ENCODE results near the gene ROR1. TPM values are rescaled to one million over a fixed set of nuclear protein-coding genes. Genes with fewer than 3 reads are reported as not detected.
A peak's percentile ranks its signal among the peaks of the same experiment; 100 is the strongest.

The ROR1 gene
- polyA plus RNA-seq, 1 of the 3 experiments (the other 2 are of a cell fraction) = 4.0 TPM

GRCh38 chr1:64162804-64163203, 389.0 kb downstream of the ROR1 start:
- H3K36me3 ChIP-seq (replicated peaks in 1 of 2; ENCODE audit: control insufficient read depth in 1 of 2, insufficient read depth in 2 of 2, low read length in 1 of 2) = peaks cover 13 to 35% of the 10 kb centered on the region in 2 experiments
- TF ChIP-seq MAX (IDR thresholded peaks at IDR 0.05; ENCODE audit: low read depth) (no peak), FOSL2 (IDR thresholded peaks at IDR 0.05; ENCODE audit: borderline replicate concordance, low read depth) (no peak), IRF3 (IDR thresholded peaks at IDR 0.05; ENCODE audit: low read depth, low read length) (no peak), JUND (IDR thresholded peaks at IDR 0.05) (no peak), REST (IDR thresholded peaks at IDR 0.05; ENCODE audit: low read depth, low read length) (no peak), RCOR1 (IDR thresholded peaks at IDR 0.05; ENCODE audit: low read length) (no peak), CHD2 (IDR thresholded peaks at IDR 0.05; ENCODE audit: low read length, partially characterized antibody) (no peak), GABPA (IDR thresholded peaks at IDR 0.05; ENCODE audit: low read depth) (no peak), POLR2AphosphoS5 (IDR thresholded peaks at IDR 0.05; ENCODE audit: low read depth, low read length) (no peak), SMC3 (IDR thresholded peaks at IDR 0.05; ENCODE audit: low read depth, low read length) (no peak), SIN3A (IDR thresholded peaks at IDR 0.05; ENCODE audit: borderline replicate concordance, low read depth, low read length) (no peak), RFX5 (IDR thresholded peaks at IDR 0.05; ENCODE audit: low read length) (no peak), NFIC (IDR thresholded peaks at IDR 0.05; ENCODE audit: borderline replicate concordance) (no peak), ZBTB33 (IDR thresholded peaks at IDR 0.05; ENCODE audit: borderline replicate concordance, low read depth) (no peak), EZH2phosphoT487 (IDR thresholded peaks at IDR 0.05; ENCODE audit: borderline replicate concordance, low read depth) (no peak), TCF12 (IDR thresholded peaks at IDR 0.05) (no peak), EP300 (IDR thresholded peaks at IDR 0.05; ENCODE audit: borderline replicate concordance in 1 of 2, low read depth in 1 of 2, low read length in 1 of 2) (no peak), USF1 (IDR thresholded peaks at IDR 0.05; ENCODE audit: borderline replicate concordance, low read depth) (no peak), GATA2 (CRISPR knock-in tag; IDR thresholded peaks at IDR 0.05) (no peak)
- peaks cover 0 to 11% of the 10 kb centered on the region in 2 experiments; a peak in 2 of 4 replicates for H3K4me1 ChIP-seq (ENCODE audit: control insufficient read depth in 1 of 2, insufficient read depth in 2 of 2, low read depth in 1 of 2, low read length in 1 of 2)
- H3K79me2 ChIP-seq (ENCODE audit: insufficient read depth) = no peaks in the 10 kb centered on the region
- CTCF ChIA-PET = interaction anchor here (0.6 to 9.5 kb wide), 9 partner anchors 10 to 488 kb away, joined by 3 to 49 read pairs (median 6); no protein-coding TSS in a partner anchor
- H4K20me1 ChIP-seq (ENCODE audit: insufficient read depth) = no peaks in the 10 kb centered on the region
- H3F3A ChIP-seq (replicated peaks; ENCODE audit: insufficient read depth) = no peaks in the 10 kb centered on the region
- no peak overlapping the region for H3K9ac ChIP-seq
- H3K4me3 ChIP-seq (ENCODE audit: low read depth in 2 of 2, low read length in 1 of 2) = no peak overlapping the region
- H2AFZ ChIP-seq (ENCODE audit: low read depth) = no peak overlapping the region
- H3K27ac ChIP-seq (ENCODE audit: low read depth in 2 of 2, low read length in 1 of 2) = peak overlapping the region in 1 of 2 experiments; percentile 35; a peak in 1 of 4 replicates
- no peak for DNase-seq
- H3K4me2 ChIP-seq = no peak overlapping the region
- no peaks in the 10 kb centered on the region for H3K27me3 ChIP-seq (ENCODE audit: insufficient read depth)
- no peaks in the 10 kb centered on the region for H3K9me2 ChIP-seq
- POLR2A ChIA-PET = no interaction called here
- WGBS (ENCODE audit: low lambda C conversion rate) = 100% methylated on average over 1 of the region's 1 CpG
- no peaks in the 10 kb centered on the region for H3K9me3 ChIP-seq
